Glutamatergic neuron (in vitro differentiated cells): Measurements from ENCODE around the gene FBXO42. TPM values are rescaled to one million over a fixed set of nuclear protein-coding genes. Genes with fewer than 3 reads are reported as not detected.

Experiments used
- DNase-seq: peaks from one replicate; pipeline ENCODE4 v3.0.0; 2022
- H3K27ac Mint-ChIP-seq: one replicate; pipeline ENCODE4 v1.8.0; 2020; ENCODE audit warnings: mild to moderate bottlenecking, mixed read lengths, inconsistent platforms; ENCODE audit not compliant: unreplicated experiment
- H3K27me3 Mint-ChIP-seq: one replicate; pipeline ENCODE4 v1.8.0; 2020; ENCODE audit warnings: mild to moderate bottlenecking, moderate library complexity, mixed read lengths, inconsistent platforms; ENCODE audit not compliant: unreplicated experiment
- H3K36me3 Mint-ChIP-seq: one replicate; pipeline ENCODE4 v1.8.0; 2020; ENCODE audit warnings: mild to moderate bottlenecking, mixed read lengths, inconsistent platforms; ENCODE audit not compliant: unreplicated experiment
- H3K4me1 Mint-ChIP-seq: one replicate; pipeline ENCODE4 v1.8.0; 2020; ENCODE audit warnings: mild to moderate bottlenecking, low read depth, mixed read lengths, inconsistent platforms; ENCODE audit not compliant: unreplicated experiment
- H3K4me3 Mint-ChIP-seq: one replicate; pipeline ENCODE4 v1.8.0; 2020; ENCODE audit warnings: mild to moderate bottlenecking, mixed read lengths, inconsistent platforms; ENCODE audit not compliant: unreplicated experiment
- H3K9me3 Mint-ChIP-seq: one replicate; pipeline ENCODE4 v1.8.0; 2020; ENCODE audit warnings: mild to moderate bottlenecking, moderate library complexity, mixed read lengths, inconsistent platforms; ENCODE audit not compliant: unreplicated experiment
- total RNA-seq: library from RNA; stranded (reverse); fragmentation: NEBNext Ultra II Directional; extraction: Animal tissue kit (Norgen Biotek cat#: 25700); gene quantifications from one replicate; pipeline ENCODE4 v1.2.1, GENCODE V29; 2021; ENCODE audit not compliant: unreplicated experiment
- TF ChIP-seq, protein P1 (sequence below): fragments of 200-600 bp; sonication (generic); IDR thresholded peaks from one replicate; pipeline ENCODE4 v1.5.0; 2021; ENCODE audit not compliant: partially characterized antibody, unreplicated experiment

The FBXO42 gene
- total RNA-seq, 1 donor from 2014 or later = 27.7 TPM

DNA sequence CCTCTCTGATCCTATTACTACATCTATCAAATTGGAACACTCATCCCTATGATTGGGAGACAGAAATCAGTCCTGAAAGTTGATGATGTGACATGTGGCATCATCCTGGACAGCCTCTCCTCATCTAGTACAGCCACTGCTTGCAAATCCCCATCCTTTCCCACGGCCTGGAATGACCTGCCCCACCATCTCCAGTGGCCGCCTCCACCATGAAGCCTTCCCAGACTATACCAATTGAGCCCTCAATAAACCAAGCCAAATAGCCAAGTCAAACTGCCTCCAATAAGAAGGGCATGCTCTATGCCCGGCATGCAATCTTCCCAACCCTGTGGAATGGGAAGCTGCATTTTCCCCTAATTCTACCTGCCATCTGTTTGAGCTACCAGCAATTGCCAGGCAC lies 139.3 kb downstream of the FBXO42 start:
- Mint-ChIP-seq H3K36me3 (no peaks in the 10 kb centered on the region), H3K4me3 (no peak overlapping the region), H3K9me3 (peaks cover 3% of the 10 kb centered on the region), H3K27me3 (peaks cover 6% of the 10 kb centered on the region), H3K27ac (no peak overlapping the region), H3K4me1 (peaks cover 4% of the 10 kb centered on the region)
- TF ChIP-seq, protein P1, sequence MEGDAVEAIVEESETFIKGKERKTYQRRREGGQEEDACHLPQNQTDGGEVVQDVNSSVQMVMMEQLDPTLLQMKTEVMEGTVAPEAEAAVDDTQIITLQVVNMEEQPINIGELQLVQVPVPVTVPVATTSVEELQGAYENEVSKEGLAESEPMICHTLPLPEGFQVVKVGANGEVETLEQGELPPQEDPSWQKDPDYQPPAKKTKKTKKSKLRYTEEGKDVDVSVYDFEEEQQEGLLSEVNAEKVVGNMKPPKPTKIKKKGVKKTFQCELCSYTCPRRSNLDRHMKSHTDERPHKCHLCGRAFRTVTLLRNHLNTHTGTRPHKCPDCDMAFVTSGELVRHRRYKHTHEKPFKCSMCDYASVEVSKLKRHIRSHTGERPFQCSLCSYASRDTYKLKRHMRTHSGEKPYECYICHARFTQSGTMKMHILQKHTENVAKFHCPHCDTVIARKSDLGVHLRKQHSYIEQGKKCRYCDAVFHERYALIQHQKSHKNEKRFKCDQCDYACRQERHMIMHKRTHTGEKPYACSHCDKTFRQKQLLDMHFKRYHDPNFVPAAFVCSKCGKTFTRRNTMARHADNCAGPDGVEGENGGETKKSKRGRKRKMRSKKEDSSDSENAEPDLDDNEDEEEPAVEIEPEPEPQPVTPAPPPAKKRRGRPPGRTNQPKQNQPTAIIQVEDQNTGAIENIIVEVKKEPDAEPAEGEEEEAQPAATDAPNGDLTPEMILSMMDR = no peak
- DNase-seq = no peak

DNA sequence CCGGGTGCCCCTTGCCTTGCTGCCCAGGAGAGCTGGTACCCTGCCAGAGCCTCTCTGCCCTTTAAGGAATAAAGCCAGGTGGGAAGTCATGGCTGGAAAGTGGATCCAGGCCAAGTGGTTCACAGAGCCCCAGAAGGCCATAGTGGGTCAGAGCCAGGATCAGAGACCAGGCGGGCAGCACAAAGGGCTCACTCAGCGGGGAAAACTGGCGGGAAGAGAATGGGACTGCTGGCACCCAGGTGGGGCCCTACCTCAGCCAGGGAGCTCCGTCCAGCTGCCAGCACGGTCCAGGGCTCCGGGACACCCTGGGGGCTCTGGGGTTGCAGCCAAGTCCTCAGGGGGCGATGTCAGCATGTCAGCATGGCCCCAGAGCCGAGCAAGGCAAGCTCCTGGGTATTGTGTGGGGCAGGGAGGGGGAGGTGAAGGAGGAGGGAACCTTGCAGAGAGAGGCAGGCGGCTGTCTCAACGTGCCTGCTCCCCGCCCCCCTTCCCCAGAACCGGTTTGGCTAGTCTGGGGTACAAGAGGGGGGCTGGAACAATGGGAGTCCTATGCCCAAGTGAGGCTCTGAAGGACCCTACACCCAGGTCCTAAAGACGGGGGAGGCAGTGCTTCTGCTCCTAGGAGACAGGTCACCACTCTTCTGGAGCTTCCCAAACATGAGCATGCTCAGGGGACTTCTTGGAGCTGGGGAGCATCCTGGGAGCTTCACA lies 139.9 kb downstream of the FBXO42 start, which contains the start of gene ARHGEF19:
Gene ARHGEF19, minus strand, starts transcription at position 402 of the 711 bp plus-strand sequence. CDS start 3,598 bp downstream, outside the sequence.
- Mint-ChIP-seq H3K4me3 (no peak within 1 kb of the TSS), H3K9me3 (peaks cover 3% of the 10 kb centered on the region), H3K4me1 (peaks cover 4% of the 10 kb centered on the region), H3K27me3 (peaks cover 4% of the 10 kb centered on the region), H3K36me3 (no peaks in the 10 kb centered on the region), H3K27ac (no peak within 1 kb of the TSS)
- DNase-seq = no peak
- TF ChIP-seq, protein P1 = no peak

DNA sequence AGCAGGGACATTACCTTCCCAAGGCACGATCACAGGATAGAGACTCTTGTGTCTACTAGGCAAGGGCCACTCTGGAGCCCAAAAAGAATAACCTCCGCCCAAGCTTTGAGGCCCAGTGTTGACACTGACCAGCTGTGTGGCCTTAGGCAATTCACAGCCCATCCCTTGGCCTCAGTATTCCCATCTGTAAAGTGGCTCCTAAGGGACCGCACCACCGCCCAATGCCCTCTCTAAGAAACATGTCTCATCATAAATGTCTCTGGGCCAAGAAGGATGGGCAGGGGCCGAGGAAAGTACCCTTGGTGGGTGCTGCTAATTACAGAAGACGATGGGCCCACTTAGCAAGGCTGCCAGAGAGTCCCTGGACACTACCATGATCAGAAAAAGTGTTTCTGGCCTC lies 140.5 kb downstream of the FBXO42 start:
- TF ChIP-seq, protein P1 = no peak
- Mint-ChIP-seq H3K9me3 (peaks cover 2% of the 10 kb centered on the region), H3K4me1 (peaks cover 4% of the 10 kb centered on the region), H3K4me3 (no peak overlapping the region), H3K36me3 (no peaks in the 10 kb centered on the region), H3K27me3 (peaks cover 7% of the 10 kb centered on the region), H3K27ac (no peak overlapping the region)
- no peak for DNase-seq

DNA sequence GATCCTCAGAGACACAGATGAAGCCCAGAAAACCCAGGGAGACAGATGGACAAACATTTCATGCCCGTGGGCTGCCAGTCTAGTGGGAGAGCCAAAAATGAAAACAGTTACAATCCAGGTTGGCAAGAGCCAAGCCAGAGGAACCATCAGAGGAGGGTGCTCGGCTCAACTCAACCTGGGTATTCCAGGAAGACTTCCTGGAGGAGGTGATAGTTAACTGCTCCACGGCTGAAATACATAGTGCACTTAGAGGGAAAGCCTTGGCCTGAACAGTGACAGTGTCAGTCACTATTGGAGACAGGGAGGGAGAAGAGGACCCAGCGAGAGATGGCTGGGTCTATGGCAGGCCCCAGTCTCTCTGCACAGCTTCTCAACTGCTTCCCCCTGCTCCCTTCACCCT lies 141.7 kb downstream of the FBXO42 start:
- TF ChIP-seq, protein P1 = no peak
- Mint-ChIP-seq H3K27ac (no peak overlapping the region), H3K36me3 (no peaks in the 10 kb centered on the region), H3K9me3 (peaks cover 2% of the 10 kb centered on the region), H3K27me3 (peaks cover 7% of the 10 kb centered on the region), H3K4me3 (no peak overlapping the region), H3K4me1 (peaks cover 2% of the 10 kb centered on the region)
- DNase-seq = no peak

DNA sequence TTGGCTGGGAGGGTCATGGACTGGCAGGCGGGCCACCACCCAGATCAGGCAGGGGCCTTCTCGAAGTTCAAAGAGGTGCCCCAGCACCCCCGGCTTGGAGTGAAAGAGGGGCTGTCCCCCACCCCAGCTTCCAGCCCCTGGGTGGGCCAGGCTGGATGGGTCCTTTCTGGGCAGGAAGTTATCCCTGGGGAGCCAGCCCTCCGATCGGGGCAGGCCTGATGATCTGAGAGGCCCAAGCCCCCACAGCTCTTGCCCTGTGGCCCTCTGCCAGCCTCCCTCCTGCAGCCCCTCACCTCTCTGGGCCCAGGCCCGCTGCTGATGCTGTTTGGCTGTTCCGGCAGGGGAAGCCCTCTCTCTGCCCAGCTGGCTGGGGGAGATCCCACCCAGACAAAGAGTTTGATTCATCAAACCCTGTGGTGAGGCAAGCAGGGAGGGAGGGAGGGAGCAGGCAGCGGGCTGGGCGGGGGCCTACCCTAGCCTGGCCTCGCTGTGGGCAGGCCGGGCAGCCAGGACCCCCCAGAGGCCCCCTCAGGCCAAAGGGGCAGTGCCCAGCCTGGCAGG lies 142.4 kb downstream of the FBXO42 start:
- Mint-ChIP-seq H3K4me3 (no peak overlapping the region), H3K36me3 (no peaks in the 10 kb centered on the region), H3K27me3 (peaks cover 7% of the 10 kb centered on the region), H3K27ac (no peak overlapping the region), H3K9me3 (peaks cover 2% of the 10 kb centered on the region), H3K4me1 (peaks cover 2% of the 10 kb centered on the region)
- TF ChIP-seq, protein P1 = no peak
- DNase-seq = no peak
